ENCODE data around the gene HERC2.

HERC2 gene

DNA sequence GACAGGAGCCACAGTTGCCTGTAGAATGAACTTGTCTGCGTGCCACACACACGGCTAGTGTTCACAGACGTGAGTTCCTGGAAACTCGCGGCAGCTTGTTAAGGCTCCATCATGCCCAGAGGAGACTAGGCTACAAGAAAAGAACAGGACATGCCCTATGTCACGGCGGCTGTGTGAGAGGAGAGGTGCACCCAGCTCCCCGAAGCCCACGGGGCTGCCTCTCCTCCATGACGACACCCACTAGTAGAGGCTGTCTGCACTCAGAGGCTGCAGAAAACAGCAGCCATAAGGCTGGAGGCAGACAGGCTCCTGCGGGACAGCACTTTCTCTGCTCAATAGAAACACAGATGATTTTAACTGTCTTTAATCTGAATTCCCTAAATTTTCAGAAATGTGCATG lies 203.9 kb downstream of the HERC2 start:
- TF ChIP-seq CTCF (IDR thresholded peaks at IDR 0.05): no peak

- TF ChIP-seq CTCF (IDR thresholded peaks at IDR 0.05): no peak
Measured at GRCh38 chr15:28117432-28117990, 204.5 kb downstream of the HERC2 start.

DNA sequence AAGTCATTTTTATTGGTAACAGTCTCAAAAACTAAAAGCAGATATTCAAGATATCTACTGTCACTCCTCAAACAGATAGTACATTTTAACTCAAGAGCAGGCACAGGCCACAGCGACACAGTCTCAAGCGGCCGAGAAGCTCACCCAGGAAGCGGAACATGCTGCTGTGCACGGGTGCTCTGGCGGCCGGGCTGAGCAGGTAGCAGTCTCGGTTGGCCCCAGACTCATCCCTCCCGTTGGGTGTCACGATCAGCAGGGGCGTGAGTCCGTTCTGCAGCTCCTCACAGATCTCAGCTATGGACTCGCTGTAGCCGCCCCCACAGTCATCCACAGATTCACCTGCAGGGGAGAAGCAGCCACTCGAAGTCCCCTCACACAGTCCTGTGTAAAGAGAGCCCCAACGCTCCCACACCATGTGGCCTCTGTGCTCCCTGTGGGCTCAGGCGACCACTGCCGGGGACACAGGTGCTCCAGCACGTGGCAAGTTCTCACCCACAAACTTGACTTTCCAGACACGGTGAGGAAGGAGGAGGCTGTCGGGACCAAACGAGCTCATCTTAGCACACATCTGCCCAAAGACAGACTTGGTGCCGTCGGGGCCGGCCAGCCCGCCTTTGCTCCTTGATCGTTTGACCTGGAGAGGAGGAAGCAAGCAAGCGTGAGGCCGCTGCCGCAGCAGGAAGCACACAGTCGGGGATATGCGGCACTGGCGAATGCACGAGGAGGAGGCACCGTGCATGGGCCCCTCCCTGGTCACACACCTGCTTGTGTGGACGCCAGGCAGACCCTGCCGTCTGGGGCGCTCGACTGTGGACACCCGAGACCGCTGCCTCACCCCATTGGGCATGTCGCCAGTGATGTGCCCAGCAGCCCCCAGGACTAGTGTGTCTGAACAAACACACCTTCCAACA lies 205.2 kb downstream of the HERC2 start:
- TF ChIP-seq CTCF (IDR thresholded peaks at IDR 0.05): no peak

DNA sequence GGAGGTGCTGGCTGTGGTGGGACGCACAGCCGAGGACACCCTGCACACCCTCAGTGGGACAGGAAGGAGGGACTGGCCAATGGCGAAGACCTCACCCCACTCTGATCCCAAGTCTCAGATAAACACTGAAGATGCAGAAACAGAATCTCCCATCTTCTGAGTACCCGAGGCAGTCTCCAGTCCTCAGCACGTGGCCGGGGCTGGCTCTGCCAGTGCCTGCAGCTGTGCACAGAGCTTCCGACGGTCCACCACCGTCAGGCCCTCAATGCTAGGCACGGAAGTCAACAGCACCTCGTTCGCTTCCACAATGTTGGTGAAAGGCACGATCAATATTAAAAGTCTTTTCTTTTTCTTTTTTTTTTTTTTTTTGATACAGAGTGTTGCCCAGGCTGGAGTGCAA lies 206.1 kb downstream of the HERC2 start:
- no peak for TF ChIP-seq CTCF (IDR thresholded peaks at IDR 0.05)

DNA sequence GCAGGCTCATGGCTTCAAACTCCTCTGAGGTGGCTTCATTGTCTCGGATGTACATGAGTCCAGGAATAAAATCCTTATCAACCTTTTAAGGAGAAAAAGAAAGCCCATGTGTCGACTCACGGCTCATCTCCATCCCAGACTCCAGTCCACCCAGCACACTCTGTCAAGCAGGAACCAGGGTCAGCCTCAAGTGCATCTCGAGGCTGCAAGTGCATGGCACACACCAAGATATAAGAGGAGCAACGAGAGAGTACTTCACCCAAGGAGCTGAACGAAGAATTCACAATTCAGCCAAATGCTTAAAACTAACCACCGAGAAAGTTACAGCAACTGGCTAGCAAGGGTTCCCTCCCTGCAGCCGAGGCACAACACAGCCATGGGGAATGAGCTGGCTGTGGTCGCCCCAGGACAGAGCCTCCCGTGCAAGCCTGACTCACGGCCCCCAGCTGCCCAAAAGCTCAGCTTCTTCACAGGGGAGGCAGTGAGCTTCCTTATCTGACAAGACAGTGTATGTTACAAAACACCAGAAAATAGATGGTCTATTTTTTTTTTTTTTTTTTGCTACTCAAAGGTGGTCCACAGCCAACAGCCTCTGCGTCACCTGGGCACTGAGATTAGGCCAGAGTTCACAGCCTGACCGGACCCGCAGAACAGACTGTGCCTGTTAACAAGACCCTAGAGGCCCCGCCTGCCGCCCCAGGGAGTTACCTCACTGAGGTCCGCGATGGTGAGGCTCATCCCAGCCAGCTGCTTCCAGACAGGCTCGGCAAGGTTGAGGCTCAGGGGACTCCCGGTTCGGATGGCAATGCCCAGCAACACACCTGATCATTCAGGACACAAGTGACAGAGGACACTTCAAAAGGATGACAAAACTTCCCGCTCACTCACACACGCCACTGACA lies 207.0 kb downstream of the HERC2 start:
- no peak for TF ChIP-seq CTCF (IDR thresholded peaks at IDR 0.05)

DNA sequence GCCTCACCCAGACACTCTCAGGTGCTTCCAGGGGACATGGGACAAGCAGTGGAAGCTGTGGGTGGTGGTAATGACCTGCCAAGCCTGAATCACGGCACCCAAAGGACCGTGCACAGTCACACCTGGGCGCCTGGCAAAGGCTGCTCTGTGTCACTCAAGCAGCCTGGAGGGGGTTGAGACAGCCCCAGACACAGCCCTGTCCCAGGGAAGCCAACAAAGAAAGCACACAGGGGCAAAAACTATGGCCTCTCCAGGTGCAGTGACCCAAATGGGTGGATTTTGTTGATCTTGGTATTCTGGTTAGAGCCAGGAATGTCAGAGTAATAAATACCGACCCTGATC lies 207.9 kb downstream of the HERC2 start:
- no peak for TF ChIP-seq CTCF (IDR thresholded peaks at IDR 0.05)

DNA sequence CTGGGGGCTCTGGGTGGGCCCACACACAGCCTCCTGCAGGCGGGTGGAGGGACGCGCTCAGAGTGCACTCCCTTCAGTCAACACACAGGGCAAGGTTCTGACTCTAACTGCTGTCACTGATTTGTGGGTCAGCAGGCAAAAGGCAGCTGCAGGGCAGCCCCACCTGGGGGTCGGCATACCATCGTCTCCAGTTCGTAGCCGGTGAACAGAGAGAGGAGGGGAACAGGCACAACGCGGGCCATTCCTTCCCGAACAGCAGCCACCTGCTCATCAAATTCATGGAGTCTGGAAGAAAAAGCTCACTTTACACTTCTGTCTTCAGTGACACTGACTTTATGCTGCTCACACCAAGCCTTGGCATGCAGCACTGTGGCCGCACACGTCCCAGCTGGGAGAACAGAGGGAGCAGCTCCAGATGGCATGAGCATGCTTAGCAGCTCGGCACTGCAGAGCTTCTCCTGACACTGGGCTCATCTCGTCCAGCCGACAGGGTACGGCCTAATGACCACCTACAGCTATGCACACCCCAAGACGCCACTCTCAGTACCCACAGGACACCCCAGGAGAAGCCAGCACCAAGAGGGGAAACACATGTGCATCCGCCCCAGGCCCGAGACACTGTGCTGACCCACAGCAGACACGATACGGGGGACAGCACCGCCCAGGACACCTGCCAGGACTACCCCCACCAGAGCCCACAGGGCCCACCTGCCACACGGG lies 208.4 kb downstream of the HERC2 start:
- no peak for TF ChIP-seq CTCF (IDR thresholded peaks at IDR 0.05)
